SU-DHL-6 (cell line): ENCODE data around the gene WNT7A.

Source experiments
- H2AFZ ChIP-seq: fragments of 200-600 bp; sonication (generic); 2 replicates; pipeline ENCODE4 v1.6.1; 2014; ENCODE audit warnings: low read depth, mild to moderate bottlenecking, moderate library complexity, mixed read lengths, antibody characterized with exemption, low read length; ENCODE audit not compliant: severe bottlenecking
- H3F3A ChIP-seq: fragments of 200-600 bp; shearing (Covaris generic); 2 replicates; pipeline ENCODE4 v1.6.0; 2016; ENCODE audit warnings: antibody characterized with exemption, mild to moderate bottlenecking; ENCODE audit not compliant: insufficient read depth
- H3K27ac ChIP-seq: fragments of 200-600 bp; sonication (generic); 2 replicates; pipeline ENCODE4 v1.5.1; 2016; ENCODE audit warnings: low read depth, mild to moderate bottlenecking, low read length, moderate library complexity, mixed read lengths
- H3K27me3 ChIP-seq: fragments of 200-600 bp; sonication (generic), shearing (Covaris generic); 2 replicates; pipeline ENCODE4 v1.6.0; 2014; ENCODE audit warnings: mild to moderate bottlenecking, low read length
- H3K36me3 ChIP-seq: fragments of 200-600 bp; sonication (generic); 2 replicates; pipeline ENCODE4 v1.6.1; 2014; ENCODE audit warnings: mild to moderate bottlenecking, low read length, mixed read lengths
- H3K4me2 ChIP-seq: fragments of 300-600, 200-600 bp; shearing (Covaris generic), sonication (generic); 2 replicates; pipeline ENCODE4 v1.6.0; 2014; ENCODE audit warnings: low read length, low read depth, mild to moderate bottlenecking; ENCODE audit not compliant: poor library complexity, severe bottlenecking
- H3K4me3 ChIP-seq: fragments of 200-600 bp; sonication (generic); 2 replicates; pipeline ENCODE4 v1.5.1; 2014; ENCODE audit warnings: antibody characterized with exemption, low read length, mild to moderate bottlenecking, mixed read lengths; ENCODE audit not compliant: insufficient read depth, poor library complexity, severe bottlenecking
- H3K79me2 ChIP-seq: fragments of 200-600 bp; sonication (generic); 2 replicates; pipeline ENCODE4 v1.6.1; 2014; ENCODE audit warnings: mild to moderate bottlenecking, low read length, moderate library complexity; ENCODE audit not compliant: insufficient read depth
- H3K9ac ChIP-seq: fragments of 200-600 bp; sonication (generic); 2 replicates; pipeline ENCODE4 v1.7.0; 2014; ENCODE audit warnings: mild to moderate bottlenecking, low read length
- H3K9me2 ChIP-seq: fragments of 200-600 bp; sonication (generic); replicated peaks from 2 replicates; pipeline ENCODE4 v1.6.1; 2014; ENCODE audit warnings: low read length; ENCODE audit not compliant: insufficient read depth
- H3K9me3 ChIP-seq: fragments of 200-600 bp; sonication (generic); 2 replicates; pipeline ENCODE4 v1.6.1; 2014; ENCODE audit warnings: low read length, mixed read lengths; ENCODE audit not compliant: insufficient read depth
- H4K20me1 ChIP-seq: fragments of 200-600 bp; sonication (generic); 2 replicates; pipeline ENCODE4 v1.6.1; 2014; ENCODE audit warnings: low read depth, mild to moderate bottlenecking, antibody characterized with exemption, low read length, moderate library complexity, mixed read lengths
- CTCF ChIP-seq: fragments of 200-600 bp; sonication (generic); IDR thresholded peaks from one replicate; pipeline ENCODE4 v1.5.1; 2017; ENCODE audit warnings: antibody characterized with exemption, mild to moderate bottlenecking, low read length, moderate library complexity; ENCODE audit not compliant: insufficient read depth, poor library complexity, severe bottlenecking
- EZH2phosphoT487 ChIP-seq: fragments of 200-600 bp; sonication (generic), shearing (Covaris generic); conservative IDR thresholded peaks from 2 replicates; pipeline ENCODE4 v1.6.1; 2018; ENCODE audit warnings: mild to moderate bottlenecking, antibody characterized with exemption, low read length, moderate library complexity, mixed read lengths

WNT7A gene

DNA sequence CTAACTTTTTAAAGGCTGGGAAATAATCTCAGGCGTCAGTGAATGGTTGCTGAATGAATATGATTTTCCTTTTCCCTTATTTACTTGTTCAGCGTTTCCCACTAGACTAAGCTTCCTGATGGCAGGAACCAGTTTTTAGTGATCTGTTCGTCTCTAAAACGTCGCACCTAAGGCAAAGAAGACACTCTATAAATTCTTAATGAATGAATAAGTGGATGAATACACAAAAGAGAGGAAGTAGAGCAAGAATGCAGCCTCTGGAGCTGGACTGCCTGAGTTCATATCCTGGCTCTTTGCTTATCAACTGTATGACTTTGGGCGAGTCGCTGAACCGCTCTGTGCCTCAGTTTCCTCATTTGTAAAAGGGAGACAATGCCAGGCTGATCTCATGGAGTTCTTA is 38.7 kb downstream of the WNT7A start:
- H3K27me3 ChIP-seq: no peaks in the 10 kb centered on the region
- no peaks in the 10 kb centered on the region for H3K9me2 ChIP-seq
- H3K4me3 ChIP-seq: no peak overlapping the region
- no peaks in the 10 kb centered on the region for H3K79me2 ChIP-seq
- H3K4me2 ChIP-seq: no peak overlapping the region
- no peak overlapping the region for H3K9ac ChIP-seq
- H3K36me3 ChIP-seq: no peaks in the 10 kb centered on the region
- no peak overlapping the region for H3K27ac ChIP-seq
- no peaks in the 10 kb centered on the region for H3F3A ChIP-seq
- no peak overlapping the region for H2AFZ ChIP-seq
- TF ChIP-seq CTCF: no peak
- no peaks in the 10 kb centered on the region for H4K20me1 ChIP-seq
- no peaks in the 10 kb centered on the region for H3K9me3 ChIP-seq

DNA sequence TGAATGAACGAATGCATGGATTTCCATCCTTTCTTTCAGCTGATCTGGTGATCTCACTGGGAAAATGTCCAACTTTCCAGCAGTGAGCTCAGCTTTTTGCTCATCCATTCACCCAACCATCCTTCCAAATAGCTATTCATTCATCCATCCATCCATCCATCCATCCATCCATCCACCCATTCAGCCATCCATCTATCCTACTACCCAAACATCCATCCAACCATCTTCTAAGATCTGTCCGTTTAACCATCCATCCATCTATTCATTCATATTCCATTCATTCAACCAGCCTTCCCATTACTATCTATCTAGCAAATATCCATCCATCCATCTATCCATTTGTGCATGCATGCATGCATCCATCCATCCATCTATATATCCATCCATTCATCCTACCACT is 39.4 kb downstream of the WNT7A start:
- TF ChIP-seq CTCF (no peak), EZH2phosphoT487 (no peak)
- Histone ChIP-seq H2AFZ (no peak overlapping the region), H4K20me1 (no peaks in the 10 kb centered on the region), H3K9ac (no peak overlapping the region), H3K79me2 (no peaks in the 10 kb centered on the region), H3F3A (no peaks in the 10 kb centered on the region), H3K4me3 (no peak overlapping the region), H3K4me2 (no peak overlapping the region), H3K27me3 (no peaks in the 10 kb centered on the region), H3K9me2 (no peaks in the 10 kb centered on the region), H3K36me3 (no peaks in the 10 kb centered on the region), H3K27ac (no peak overlapping the region), H3K9me3 (no peaks in the 10 kb centered on the region)

DNA sequence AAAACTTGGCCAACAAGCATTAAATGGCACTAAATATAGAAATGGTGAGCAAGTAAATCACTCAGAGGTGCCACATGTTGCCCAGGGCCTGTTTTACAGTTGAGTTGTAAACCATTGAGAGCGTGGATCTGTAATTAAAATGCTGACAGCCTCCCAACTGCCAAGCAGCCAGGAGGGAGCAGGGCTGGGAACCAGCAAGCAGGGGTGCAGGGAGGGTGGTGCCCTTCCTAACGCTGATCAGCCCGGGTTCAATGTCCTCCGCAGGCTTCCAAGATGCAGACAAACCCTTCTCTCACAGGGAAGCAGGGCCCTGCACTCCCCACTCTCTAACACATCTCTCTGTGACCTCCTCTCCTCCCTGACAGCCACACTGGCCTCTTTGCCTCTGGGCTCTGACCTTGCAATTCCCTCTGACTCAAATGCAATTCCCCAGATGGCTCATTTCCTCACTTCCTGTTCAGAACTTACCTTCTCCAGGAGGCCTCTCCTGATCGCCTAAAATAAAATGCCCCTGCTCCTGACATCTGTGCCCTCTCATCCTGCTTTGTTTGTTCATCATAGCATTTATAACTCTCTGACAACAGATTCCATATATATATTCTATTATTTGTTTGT is 40.0 kb downstream of the WNT7A start:
- Histone ChIP-seq H3K27me3 (no peaks in the 10 kb centered on the region), H3K79me2 (no peaks in the 10 kb centered on the region), H3K9ac (no peak overlapping the region), H2AFZ (no peak overlapping the region), H3K36me3 (no peaks in the 10 kb centered on the region), H4K20me1 (no peaks in the 10 kb centered on the region), H3K4me3 (no peak overlapping the region), H3F3A (no peaks in the 10 kb centered on the region), H3K9me2 (no peaks in the 10 kb centered on the region), H3K9me3 (no peaks in the 10 kb centered on the region), H3K4me2 (no peak overlapping the region), H3K27ac (no peak overlapping the region)
- TF ChIP-seq CTCF (no peak), EZH2phosphoT487 (no peak)

- no peaks in the 10 kb centered on the region for H3K27me3 ChIP-seq
- TF ChIP-seq CTCF (no peak), EZH2phosphoT487 (no peak)
- no peak overlapping the region for H3K4me3 ChIP-seq
- H3K27ac ChIP-seq: no peak overlapping the region
- no peaks in the 10 kb centered on the region for H3F3A ChIP-seq
- no peak overlapping the region for H3K4me2 ChIP-seq
- no peaks in the 10 kb centered on the region for H3K36me3 ChIP-seq
- H3K9me2 ChIP-seq: no peaks in the 10 kb centered on the region
- no peaks in the 10 kb centered on the region for H3K9me3 ChIP-seq
- H3K79me2 ChIP-seq: no peaks in the 10 kb centered on the region
- no peak overlapping the region for H3K9ac ChIP-seq
- no peaks in the 10 kb centered on the region for H4K20me1 ChIP-seq
- H2AFZ ChIP-seq: no peak overlapping the region
Observed at GRCh38 chr3:13839253-13839652, 40.6 kb downstream of the WNT7A start.
